ENCODE results near the gene PSMD1. TPM values are rescaled to one million over a fixed set of nuclear protein-coding genes. Genes with fewer than 3 reads are reported as not detected.

The PSMD1 gene
- total RNA-seq, 3 donors from 2014 or later (not counting 1 experiment from before 2014, with no cell fraction given), result 44.1 to 54.9 (median 49.7) TPM

- Histone ChIP-seq H3K27ac (ENCODE audit: low read length) (no peak overlapping the region), H3K27me3 (ENCODE audit: control insufficient read depth, insufficient read depth, low read length) (peaks cover 12% of the 10 kb centered on the region), H3K4me3 (ENCODE audit: low read length) (no peak overlapping the region), H3K36me3 (ENCODE audit: control insufficient read depth, insufficient read depth, low read length) (no peaks in the 10 kb centered on the region), H3K9me3 (ENCODE audit: control insufficient read depth, insufficient read depth, low read length) (no peaks in the 10 kb centered on the region), H3K4me1 (ENCODE audit: control insufficient read depth, insufficient read depth, low read length) (peaks cover 4% of the 10 kb centered on the region)
- H3K27me3 Mint-ChIP-seq (ENCODE audit: low read depth in 2 of 2), result peaks cover 36 to 70% of the 10 kb centered on the region in 2 donors
- no peaks in the 10 kb centered on the region for H3K36me3 Mint-ChIP-seq
- TF ChIP-seq CTCF (IDR thresholded peaks at IDR 0.05), result no peak
- no peak overlapping the region for H3K27ac Mint-ChIP-seq
- H3K4me1 Mint-ChIP-seq, result peaks cover 0 to 8% of the 10 kb centered on the region in 2 donors
- WGBS (ENCODE audit: insufficient coverage), result 86% methylated on average over 2 of the region's 3 CpGs
- H3K4me3 Mint-ChIP-seq, result no peak overlapping the region
- ATAC-seq, result no peak
- intact Hi-C loops (cut with micrococcal nuclease), result no loop called here
- DNase-seq, result no peak
- no peaks in the 10 kb centered on the region for H3K9me3 Mint-ChIP-seq
Measured at GRCh38 chr2:231012463-231012862, 44.2 kb upstream of the PSMD1 start.

- Histone ChIP-seq H3K36me3 (ENCODE audit: control insufficient read depth, insufficient read depth, low read length) (no peaks in the 10 kb centered on the region), H3K4me3 (ENCODE audit: low read length) (no peak overlapping the region), H3K4me1 (ENCODE audit: control insufficient read depth, insufficient read depth, low read length) (peaks cover 4% of the 10 kb centered on the region), H3K27me3 (ENCODE audit: control insufficient read depth, insufficient read depth, low read length) (peaks cover 12% of the 10 kb centered on the region), H3K9me3 (ENCODE audit: control insufficient read depth, insufficient read depth, low read length) (no peaks in the 10 kb centered on the region), H3K27ac (ENCODE audit: low read length) (no peak overlapping the region)
- Mint-ChIP-seq H3K4me3 (no peak overlapping the region), H3K27ac (no peak overlapping the region), H3K4me1 (peaks cover 0 to 8% of the 10 kb centered on the region in 2 donors), H3K27me3 (ENCODE audit: low read depth in 2 of 2) (peaks cover 32 to 62% of the 10 kb centered on the region in 2 donors), H3K36me3 (no peaks in the 10 kb centered on the region), H3K9me3 (no peaks in the 10 kb centered on the region)
- WGBS (ENCODE audit: insufficient coverage), result 0% methylated on average over 1 of the region's 3 CpGs
- ATAC-seq (no peak), DNase-seq (no peak)
- intact Hi-C loops (cut with micrococcal nuclease), result no loop called here
- no peak for TF ChIP-seq CTCF (IDR thresholded peaks at IDR 0.05)
Measured at GRCh38 chr2:231013820-231014219, 42.8 kb upstream of the PSMD1 start.

GRCh38 chr2:231015478-231015877, 41.2 kb upstream of the PSMD1 start:
- no peak for ATAC-seq
- 84% methylated on average over 7 of the region's 7 CpGs for WGBS (ENCODE audit: insufficient coverage)
- H3K27me3 ChIP-seq (ENCODE audit: control insufficient read depth, insufficient read depth, low read length), result peaks cover 12% of the 10 kb centered on the region
- peaks cover 0 to 8% of the 10 kb centered on the region in 2 donors for H3K4me1 Mint-ChIP-seq
- H3K4me3 ChIP-seq (ENCODE audit: low read length), result no peak overlapping the region
- no peaks in the 10 kb centered on the region for H3K9me3 ChIP-seq (ENCODE audit: control insufficient read depth, insufficient read depth, low read length)
- intact Hi-C loops (cut with micrococcal nuclease), result no loop called here
- H3K36me3 ChIP-seq (ENCODE audit: control insufficient read depth, insufficient read depth, low read length), result no peaks in the 10 kb centered on the region
- no peak overlapping the region for H3K27ac ChIP-seq (ENCODE audit: low read length)
- no peak overlapping the region for H3K27ac Mint-ChIP-seq
- no peaks in the 10 kb centered on the region for H3K36me3 Mint-ChIP-seq
- H3K4me3 Mint-ChIP-seq, result no peak overlapping the region
- no peak for TF ChIP-seq CTCF (IDR thresholded peaks at IDR 0.05)
- peaks cover 33 to 56% of the 10 kb centered on the region in 2 donors for H3K27me3 Mint-ChIP-seq (ENCODE audit: low read depth in 2 of 2)
- peaks cover 4% of the 10 kb centered on the region for H3K4me1 ChIP-seq (ENCODE audit: control insufficient read depth, insufficient read depth, low read length)
- no peaks in the 10 kb centered on the region for H3K9me3 Mint-ChIP-seq
- DNase-seq, result no peak

GRCh38 chr2:231015926-231016325, 40.7 kb upstream of the PSMD1 start:
- no peak overlapping the region for H3K4me3 Mint-ChIP-seq
- Histone ChIP-seq H3K4me3 (ENCODE audit: low read length) (no peak overlapping the region), H3K36me3 (ENCODE audit: control insufficient read depth, insufficient read depth, low read length) (no peaks in the 10 kb centered on the region), H3K9me3 (ENCODE audit: control insufficient read depth, insufficient read depth, low read length) (no peaks in the 10 kb centered on the region), H3K27me3 (ENCODE audit: control insufficient read depth, insufficient read depth, low read length) (peaks cover 12% of the 10 kb centered on the region), H3K27ac (ENCODE audit: low read length) (no peak overlapping the region), H3K4me1 (ENCODE audit: control insufficient read depth, insufficient read depth, low read length) (peaks cover 4% of the 10 kb centered on the region)
- H3K27ac Mint-ChIP-seq, result no peak overlapping the region
- DNase-seq, result no peak
- ATAC-seq, result no peak
- H3K9me3 Mint-ChIP-seq, result no peaks in the 10 kb centered on the region
- intact Hi-C loops (cut with micrococcal nuclease), result no loop called here
- H3K27me3 Mint-ChIP-seq (ENCODE audit: low read depth in 2 of 2), result peaks cover 33 to 58% of the 10 kb centered on the region in 2 donors
- no peaks in the 10 kb centered on the region for H3K36me3 Mint-ChIP-seq
- H3K4me1 Mint-ChIP-seq, result peaks cover 0 to 8% of the 10 kb centered on the region in 2 donors
- TF ChIP-seq CTCF (IDR thresholded peaks at IDR 0.05), result no peak
- WGBS (ENCODE audit: insufficient coverage), result 95% methylated on average over 3 of the region's 3 CpGs

All from natural killer cell (primary cell).